ENCODE measurements around the gene NHSL2. TPM values are rescaled to one million over a fixed set of nuclear protein-coding genes. Genes with fewer than 3 reads are reported as not detected.

NHSL2 gene
- total and polyA plus RNA-seq, 2 experiments from 2014 or later = 4.7 to 9.5 TPM

DNA sequence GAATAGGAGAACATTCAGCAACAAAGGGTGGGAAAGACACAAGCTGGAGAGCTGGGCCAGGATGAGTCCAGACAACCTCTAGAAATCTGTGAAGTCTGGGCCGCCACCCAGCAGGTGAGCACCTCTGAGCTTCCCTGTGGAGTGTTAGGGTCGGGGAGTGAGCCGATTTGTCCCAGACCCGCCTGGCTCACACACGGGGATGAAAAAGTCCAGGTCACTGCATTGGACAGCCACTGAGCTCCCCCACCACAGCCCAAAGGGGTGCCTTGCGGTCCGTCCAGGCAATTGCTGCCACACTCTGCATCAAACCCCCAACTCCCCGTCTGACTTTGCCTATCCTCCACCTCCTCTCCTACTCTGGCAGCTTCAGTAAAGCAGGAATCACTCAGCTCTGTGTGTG, 38.7 kb downstream of the NHSL2 start:
- TF ChIP-seq EZH2 (IDR thresholded peaks at IDR 0.05; ENCODE audit: low read depth, unreplicated experiment) = no peak
- TF ChIP-seq, protein P1, sequence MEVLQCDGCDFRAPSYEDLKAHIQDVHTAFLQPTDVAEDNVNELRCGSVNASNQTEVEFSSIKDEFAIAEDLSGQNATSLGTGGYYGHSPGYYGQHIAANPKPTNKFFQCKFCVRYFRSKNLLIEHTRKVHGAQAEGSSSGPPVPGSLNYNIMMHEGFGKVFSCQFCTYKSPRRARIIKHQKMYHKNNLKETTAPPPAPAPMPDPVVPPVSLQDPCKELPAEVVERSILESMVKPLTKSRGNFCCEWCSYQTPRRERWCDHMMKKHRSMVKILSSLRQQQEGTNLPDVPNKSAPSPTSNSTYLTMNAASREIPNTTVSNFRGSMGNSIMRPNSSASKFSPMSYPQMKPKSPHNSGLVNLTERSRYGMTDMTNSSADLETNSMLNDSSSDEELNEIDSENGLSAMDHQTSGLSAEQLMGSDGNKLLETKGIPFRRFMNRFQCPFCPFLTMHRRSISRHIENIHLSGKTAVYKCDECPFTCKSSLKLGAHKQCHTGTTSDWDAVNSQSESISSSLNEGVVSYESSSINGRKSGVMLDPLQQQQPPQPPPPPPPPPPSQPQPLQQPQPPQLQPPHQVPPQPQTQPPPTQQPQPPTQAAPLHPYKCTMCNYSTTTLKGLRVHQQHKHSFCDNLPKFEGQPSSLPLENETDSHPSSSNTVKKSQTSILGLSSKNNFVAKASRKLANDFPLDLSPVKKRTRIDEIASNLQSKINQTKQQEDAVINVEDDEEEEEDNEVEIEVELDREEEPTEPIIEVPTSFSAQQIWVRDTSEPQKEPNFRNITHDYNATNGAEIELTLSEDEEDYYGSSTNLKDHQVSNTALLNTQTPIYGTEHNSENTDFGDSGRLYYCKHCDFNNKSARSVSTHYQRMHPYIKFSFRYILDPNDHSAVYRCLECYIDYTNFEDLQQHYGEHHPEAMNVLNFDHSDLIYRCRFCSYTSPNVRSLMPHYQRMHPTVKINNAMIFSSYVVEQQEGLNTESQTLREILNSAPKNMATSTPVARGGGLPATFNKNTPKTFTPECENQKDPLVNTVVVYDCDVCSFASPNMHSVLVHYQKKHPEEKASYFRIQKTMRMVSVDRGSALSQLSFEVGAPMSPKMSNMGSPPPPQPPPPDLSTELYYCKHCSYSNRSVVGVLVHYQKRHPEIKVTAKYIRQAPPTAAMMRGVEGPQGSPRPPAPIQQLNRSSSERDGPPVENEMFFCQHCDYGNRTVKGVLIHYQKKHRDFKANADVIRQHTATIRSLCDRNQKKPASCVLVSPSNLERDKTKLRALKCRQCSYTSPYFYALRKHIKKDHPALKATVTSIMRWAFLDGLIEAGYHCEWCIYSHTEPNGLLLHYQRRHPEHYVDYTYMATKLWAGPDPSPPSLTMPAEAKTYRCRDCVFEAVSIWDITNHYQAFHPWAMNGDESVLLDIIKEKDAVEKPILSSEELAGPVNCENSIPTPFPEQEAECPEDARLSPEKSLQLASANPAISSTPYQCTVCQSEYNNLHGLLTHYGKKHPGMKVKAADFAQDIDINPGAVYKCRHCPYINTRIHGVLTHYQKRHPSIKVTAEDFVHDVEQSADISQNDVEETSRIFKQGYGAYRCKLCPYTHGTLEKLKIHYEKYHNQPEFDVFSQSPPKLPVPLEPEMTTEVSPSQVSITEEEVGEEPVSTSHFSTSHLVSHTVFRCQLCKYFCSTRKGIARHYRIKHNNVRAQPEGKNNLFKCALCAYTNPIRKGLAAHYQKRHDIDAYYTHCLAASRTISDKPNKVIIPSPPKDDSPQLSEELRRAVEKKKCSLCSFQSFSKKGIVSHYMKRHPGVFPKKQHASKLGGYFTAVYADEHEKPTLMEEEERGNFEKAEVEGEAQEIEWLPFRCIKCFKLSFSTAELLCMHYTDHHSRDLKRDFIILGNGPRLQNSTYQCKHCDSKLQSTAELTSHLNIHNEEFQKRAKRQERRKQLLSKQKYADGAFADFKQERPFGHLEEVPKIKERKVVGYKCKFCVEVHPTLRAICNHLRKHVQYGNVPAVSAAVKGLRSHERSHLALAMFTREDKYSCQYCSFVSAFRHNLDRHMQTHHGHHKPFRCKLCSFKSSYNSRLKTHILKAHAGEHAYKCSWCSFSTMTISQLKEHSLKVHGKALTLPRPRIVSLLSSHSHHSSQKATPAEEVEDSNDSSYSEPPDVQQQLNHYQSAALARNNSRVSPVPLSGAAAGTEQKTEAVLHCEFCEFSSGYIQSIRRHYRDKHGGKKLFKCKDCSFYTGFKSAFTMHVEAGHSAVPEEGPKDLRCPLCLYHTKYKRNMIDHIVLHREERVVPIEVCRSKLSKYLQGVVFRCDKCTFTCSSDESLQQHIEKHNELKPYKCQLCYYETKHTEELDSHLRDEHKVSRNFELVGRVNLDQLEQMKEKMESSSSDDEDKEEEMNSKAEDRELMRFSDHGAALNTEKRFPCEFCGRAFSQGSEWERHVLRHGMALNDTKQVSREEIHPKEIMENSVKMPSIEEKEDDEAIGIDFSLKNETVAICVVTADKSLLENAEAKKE (CRISPR knock-in tag; IDR thresholded peaks at IDR 0.05) = no peak
- TF ChIP-seq, protein P2, sequence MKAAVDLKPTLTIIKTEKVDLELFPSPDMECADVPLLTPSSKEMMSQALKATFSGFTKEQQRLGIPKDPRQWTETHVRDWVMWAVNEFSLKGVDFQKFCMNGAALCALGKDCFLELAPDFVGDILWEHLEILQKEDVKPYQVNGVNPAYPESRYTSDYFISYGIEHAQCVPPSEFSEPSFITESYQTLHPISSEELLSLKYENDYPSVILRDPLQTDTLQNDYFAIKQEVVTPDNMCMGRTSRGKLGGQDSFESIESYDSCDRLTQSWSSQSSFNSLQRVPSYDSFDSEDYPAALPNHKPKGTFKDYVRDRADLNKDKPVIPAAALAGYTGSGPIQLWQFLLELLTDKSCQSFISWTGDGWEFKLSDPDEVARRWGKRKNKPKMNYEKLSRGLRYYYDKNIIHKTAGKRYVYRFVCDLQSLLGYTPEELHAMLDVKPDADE (IDR thresholded peaks at IDR 0.05) = no peak
- no peak for TF ChIP-seq NANOG (IDR thresholded peaks at IDR 0.05; ENCODE audit: borderline replicate concordance)
- TF ChIP-seq ZNF114 (CRISPR knock-in tag; IDR thresholded peaks at IDR 0.05) = no peak
- no peak for TF ChIP-seq ZNF331 (CRISPR knock-in tag; IDR thresholded peaks at IDR 0.05; ENCODE audit: low read depth)
- no peak for TF ChIP-seq POLR2AphosphoS5 (IDR thresholded peaks at IDR 0.05; ENCODE audit: low read depth)
- no peak for TF ChIP-seq CREB1 (CRISPR knock-in tag; IDR thresholded peaks at IDR 0.05; ENCODE audit: low read depth)
- TF ChIP-seq, protein P3, sequence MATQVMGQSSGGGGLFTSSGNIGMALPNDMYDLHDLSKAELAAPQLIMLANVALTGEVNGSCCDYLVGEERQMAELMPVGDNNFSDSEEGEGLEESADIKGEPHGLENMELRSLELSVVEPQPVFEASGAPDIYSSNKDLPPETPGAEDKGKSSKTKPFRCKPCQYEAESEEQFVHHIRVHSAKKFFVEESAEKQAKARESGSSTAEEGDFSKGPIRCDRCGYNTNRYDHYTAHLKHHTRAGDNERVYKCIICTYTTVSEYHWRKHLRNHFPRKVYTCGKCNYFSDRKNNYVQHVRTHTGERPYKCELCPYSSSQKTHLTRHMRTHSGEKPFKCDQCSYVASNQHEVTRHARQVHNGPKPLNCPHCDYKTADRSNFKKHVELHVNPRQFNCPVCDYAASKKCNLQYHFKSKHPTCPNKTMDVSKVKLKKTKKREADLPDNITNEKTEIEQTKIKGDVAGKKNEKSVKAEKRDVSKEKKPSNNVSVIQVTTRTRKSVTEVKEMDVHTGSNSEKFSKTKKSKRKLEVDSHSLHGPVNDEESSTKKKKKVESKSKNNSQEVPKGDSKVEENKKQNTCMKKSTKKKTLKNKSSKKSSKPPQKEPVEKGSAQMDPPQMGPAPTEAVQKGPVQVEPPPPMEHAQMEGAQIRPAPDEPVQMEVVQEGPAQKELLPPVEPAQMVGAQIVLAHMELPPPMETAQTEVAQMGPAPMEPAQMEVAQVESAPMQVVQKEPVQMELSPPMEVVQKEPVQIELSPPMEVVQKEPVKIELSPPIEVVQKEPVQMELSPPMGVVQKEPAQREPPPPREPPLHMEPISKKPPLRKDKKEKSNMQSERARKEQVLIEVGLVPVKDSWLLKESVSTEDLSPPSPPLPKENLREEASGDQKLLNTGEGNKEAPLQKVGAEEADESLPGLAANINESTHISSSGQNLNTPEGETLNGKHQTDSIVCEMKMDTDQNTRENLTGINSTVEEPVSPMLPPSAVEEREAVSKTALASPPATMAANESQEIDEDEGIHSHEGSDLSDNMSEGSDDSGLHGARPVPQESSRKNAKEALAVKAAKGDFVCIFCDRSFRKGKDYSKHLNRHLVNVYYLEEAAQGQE (IDR thresholded peaks at IDR 0.05; ENCODE audit: unreplicated experiment) = no peak
- no peak for TF ChIP-seq STAT1 (IDR thresholded peaks at IDR 0.05; ENCODE audit: unreplicated experiment)
- TF ChIP-seq JUNB (IDR thresholded peaks at IDR 0.05; ENCODE audit: unreplicated experiment) = no peak
- no peak for TF ChIP-seq EZH2phosphoT487 (IDR thresholded peaks at IDR 0.05; ENCODE audit: unreplicated experiment)
- TF ChIP-seq, protein P4, sequence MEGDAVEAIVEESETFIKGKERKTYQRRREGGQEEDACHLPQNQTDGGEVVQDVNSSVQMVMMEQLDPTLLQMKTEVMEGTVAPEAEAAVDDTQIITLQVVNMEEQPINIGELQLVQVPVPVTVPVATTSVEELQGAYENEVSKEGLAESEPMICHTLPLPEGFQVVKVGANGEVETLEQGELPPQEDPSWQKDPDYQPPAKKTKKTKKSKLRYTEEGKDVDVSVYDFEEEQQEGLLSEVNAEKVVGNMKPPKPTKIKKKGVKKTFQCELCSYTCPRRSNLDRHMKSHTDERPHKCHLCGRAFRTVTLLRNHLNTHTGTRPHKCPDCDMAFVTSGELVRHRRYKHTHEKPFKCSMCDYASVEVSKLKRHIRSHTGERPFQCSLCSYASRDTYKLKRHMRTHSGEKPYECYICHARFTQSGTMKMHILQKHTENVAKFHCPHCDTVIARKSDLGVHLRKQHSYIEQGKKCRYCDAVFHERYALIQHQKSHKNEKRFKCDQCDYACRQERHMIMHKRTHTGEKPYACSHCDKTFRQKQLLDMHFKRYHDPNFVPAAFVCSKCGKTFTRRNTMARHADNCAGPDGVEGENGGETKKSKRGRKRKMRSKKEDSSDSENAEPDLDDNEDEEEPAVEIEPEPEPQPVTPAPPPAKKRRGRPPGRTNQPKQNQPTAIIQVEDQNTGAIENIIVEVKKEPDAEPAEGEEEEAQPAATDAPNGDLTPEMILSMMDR (conservative IDR thresholded peaks at IDR 0.05; ENCODE audit: low read depth in 2 of 2) = no peak
- Mint-ChIP-seq H3K36me3 (ENCODE audit: low read depth) (peaks cover 4% of the 10 kb centered on the region; the same call in 1 of the 3 replicates), H3K4me3 (no peak overlapping the region; the same call in 2 of the 3 replicates), H3K27me3 (ENCODE audit: insufficient read depth, low read depth, poor library complexity) (no peaks in the 10 kb centered on the region), H3K4me1 (peaks cover 48% of the 10 kb centered on the region), H3K9me3 (no peaks in the 10 kb centered on the region), H3K27ac (no peak overlapping the region)
- ATAC-seq = peak; percentile 26; the same call in 2 of the 3 replicates
- Histone ChIP-seq H3K4me2 (no peak overlapping the region), H3K27me3 (ENCODE audit: insufficient read depth) (no peaks in the 10 kb centered on the region), H3K79me2 (replicated peaks; ENCODE audit: insufficient read depth) (peaks cover 11% of the 10 kb centered on the region; the same call in 1 of the 2 replicates), H3F3A (replicated peaks; ENCODE audit: low read depth) (no peaks in the 10 kb centered on the region), H3K36me3 (ENCODE audit: insufficient read depth) (no peaks in the 10 kb centered on the region), H4K20me1 (replicated peaks; ENCODE audit: insufficient read depth) (no peaks in the 10 kb centered on the region), H3K4me3 (no peak overlapping the region), H3K9me2 (ENCODE audit: insufficient read depth) (no peaks in the 10 kb centered on the region), H2AFZ (no peak overlapping the region), H3K4me1 (ENCODE audit: insufficient read depth) (peaks cover 18% of the 10 kb centered on the region), H3K27ac (ENCODE audit: low read depth) (no peak overlapping the region)
- no peak for DNase-seq (ENCODE audit: low spot score)

Measured in GM23338 (cell line).